H1 (cell line): ENCODE measurements around the gene CRY1. TPM values are rescaled to one million over a fixed set of nuclear protein-coding genes. Genes with fewer than 3 reads are reported as not detected.

Experiments
- CTCF ChIA-PET: fragments of 300-600 bp; sonication (Branson Sonifier 250); formaldehyde crosslinking; loops from one replicate; lab custom pipeline; 2021; ENCODE audit not compliant: partially characterized antibody; lab: Charles Lee
- POLR2A ChIA-PET: fragments of 300-600 bp; sonication (Branson Sonifier 250); formaldehyde crosslinking; loops from one replicate; lab custom pipeline; 2021; ENCODE audit warnings: inconsistent platforms; ENCODE audit not compliant: partially characterized antibody; lab: Charles Lee
- DNase-seq, 2 experiments: peaks; one replicate each; pipeline versions ENCODE4 v3.0.0 to v3.0.0-alpha.2; 2010 to 2022; ENCODE audit warnings: low spot score in 2 of 2, low read depth in 1 of 2, mixed read lengths in 1 of 2
- FAIRE-seq: peaks from 2 replicates; lab custom pipeline; 2011; peaks lifted over from hg19 to GRCh38; lab: Jason Lieb, UNC
- H2AFZ ChIP-seq: 2 replicates; pipeline ENCODE4 v1.8.1; 2012; ENCODE audit warnings: low read length, inconsistent platforms
- H2AK5ac ChIP-seq: 2 replicates; pipeline ENCODE4 v1.6.1; 2013; ENCODE audit warnings: low read depth, low read length
- H2BK120ac ChIP-seq: replicated peaks from 2 replicates; pipeline ENCODE3; 2013; ENCODE audit warnings: low read depth, low read length, inconsistent platforms
- H2BK12ac ChIP-seq: 2 replicates; pipeline ENCODE4 v1.6.1; 2013; ENCODE audit warnings: low read depth, low read length
- H2BK15ac ChIP-seq: 2 replicates; pipeline ENCODE4 v1.6.1; 2013; ENCODE audit warnings: low read length
- H2BK20ac ChIP-seq: 2 replicates; pipeline ENCODE4 v1.6.1; 2013; ENCODE audit warnings: low read length
- H2BK5ac ChIP-seq: 2 replicates; pipeline ENCODE4 v1.6.1; 2013; ENCODE audit warnings: low read depth, low read length
- H3K14ac ChIP-seq: 2 replicates; pipeline ENCODE4 v1.6.1; 2013; ENCODE audit warnings: inconsistent platforms; ENCODE audit not compliant: insufficient read length
- H3K18ac ChIP-seq: 2 replicates; pipeline ENCODE4 v1.6.1; 2013; ENCODE audit warnings: low read length; ENCODE audit errors: extremely low read depth
- H3K23ac ChIP-seq: 2 replicates; pipeline ENCODE4 v1.6.1; 2013; ENCODE audit warnings: inconsistent platforms; ENCODE audit not compliant: insufficient read length
- H3K23me2 ChIP-seq: 2 replicates; pipeline ENCODE4 v1.6.1; 2013; ENCODE audit warnings: low read depth, low read length
- H3K27ac ChIP-seq: 2 replicates; pipeline ENCODE4 v1.6.1; 2011; ENCODE audit warnings: low read depth, low read length, inconsistent platforms
- H3K27me3 ChIP-seq, 4 experiments: replicated peaks in 1 of 4; 1 replicate in 1 of 4; 2 replicates in 3 of 4; pipeline versions ENCODE4 v1.6.1 to v1.8.1; 2011 to 2013; ENCODE audit warnings: low read length in 3 of 4, mild to moderate bottlenecking in 3 of 4, inconsistent platforms in 2 of 4, mixed read lengths in 2 of 4, moderate library complexity in 1 of 4; ENCODE audit not compliant: control insufficient read depth in 3 of 4, insufficient read depth in 3 of 4; ENCODE audit errors: extremely low read depth in 1 of 4
- H3K36me3 ChIP-seq, 4 experiments: 2 replicates each; pipeline versions ENCODE4 v1.6.1 to v1.8.1; 2011 to 2013; ENCODE audit warnings: mild to moderate bottlenecking in 4 of 4, low read length in 3 of 4, moderate library complexity in 2 of 4, control low read depth in 1 of 4, inconsistent platforms in 1 of 4; ENCODE audit not compliant: insufficient read depth in 4 of 4, control insufficient read depth in 2 of 4
- H3K4ac ChIP-seq: replicated peaks from 2 replicates; pipeline ENCODE3; 2013; ENCODE audit warnings: low read length, low read depth, mixed read lengths, inconsistent platforms; ENCODE audit not compliant: insufficient read length
- H3K4me1 ChIP-seq, 4 experiments: replicated peaks in 1 of 4; 1 replicate in 1 of 4; 2 replicates in 3 of 4; pipeline versions ENCODE4 v1.6.1 to v1.8.1; 2011 to 2013; ENCODE audit warnings: low read length in 3 of 4, inconsistent platforms in 2 of 4, mixed read lengths in 1 of 4; ENCODE audit not compliant: insufficient read depth in 4 of 4, control insufficient read depth in 3 of 4
- H3K4me2 ChIP-seq, 2 experiments: 2 replicates each; pipeline versions ENCODE4 v1.6.1 to v1.8.1; 2011 to 2013; ENCODE audit warnings: low read depth in 2 of 2, low read length in 2 of 2, control low read depth in 1 of 2, inconsistent platforms in 1 of 2, mild to moderate bottlenecking in 1 of 2; ENCODE audit not compliant: insufficient read depth in 1 of 2
- H3K4me3 ChIP-seq, 4 experiments: fragments of 200-600, 300-600 bp in 1 of 4; sonication (generic), shearing (Covaris generic), sonication (Bioruptor Twin) in 1 of 4; 2 replicates each; pipeline versions ENCODE4 v1.5.1 to v1.8.1; 2011 to 2016; ENCODE audit warnings: low read length in 4 of 4, low read depth in 3 of 4, control low read depth in 2 of 4, inconsistent platforms in 2 of 4, mild to moderate bottlenecking in 2 of 4, mixed read lengths in 1 of 4, moderate library complexity in 1 of 4; ENCODE audit not compliant: insufficient read depth in 2 of 4; ENCODE audit errors: extremely low read depth in 1 of 4
- H3K56ac ChIP-seq: replicated peaks from 2 replicates; pipeline ENCODE3; 2013; ENCODE audit warnings: low read depth, mild to moderate bottlenecking, mixed read lengths, low read length, inconsistent platforms; ENCODE audit not compliant: insufficient read length
- H3K79me1 ChIP-seq: 2 replicates; pipeline ENCODE4 v1.6.1; 2013; ENCODE audit warnings: low read depth, low read length, control low read depth
- H3K79me2 ChIP-seq, 2 experiments: 2 replicates each; pipeline versions ENCODE4 v1.6.1 to v1.8.1; 2012 to 2013; ENCODE audit warnings: low read length in 2 of 2, mild to moderate bottlenecking in 2 of 2, inconsistent platforms in 1 of 2; ENCODE audit not compliant: insufficient read depth in 2 of 2, control insufficient read depth in 1 of 2
- H3K9ac ChIP-seq, 4 experiments: replicated peaks in 1 of 4; 1 replicate in 1 of 4; 2 replicates in 3 of 4; pipeline versions ENCODE4 v1.6.1 to v1.8.1; 2011 to 2013; ENCODE audit warnings: low read depth in 3 of 4, low read length in 3 of 4, control low read depth in 2 of 4, mild to moderate bottlenecking in 2 of 4, moderate library complexity in 2 of 4, inconsistent platforms in 1 of 4; ENCODE audit errors: extremely low read depth in 1 of 4
- H3K9me3 ChIP-seq, 2 experiments: 2 replicates each; pipeline versions ENCODE4 v1.6.1 to v1.8.1; 2012 to 2013; ENCODE audit warnings: mild to moderate bottlenecking in 2 of 2, moderate library complexity in 2 of 2, control low read depth in 1 of 2, inconsistent platforms in 1 of 2, low read depth in 1 of 2, low read length in 1 of 2, mixed read lengths in 1 of 2; ENCODE audit not compliant: insufficient read depth in 2 of 2
- H4K20me1 ChIP-seq, 2 experiments: replicated peaks in 1 of 2; 2 replicates each; pipeline versions ENCODE3 to v1.8.1; 2011 to 2013; ENCODE audit warnings: inconsistent platforms in 2 of 2, low read length in 2 of 2, mild to moderate bottlenecking in 1 of 2; ENCODE audit not compliant: insufficient read depth in 2 of 2, control insufficient read depth in 1 of 2
- H4K5ac ChIP-seq: 2 replicates; pipeline ENCODE4 v1.6.1; 2013; ENCODE audit warnings: low read length, low read depth, mixed read lengths, inconsistent platforms; ENCODE audit not compliant: insufficient read length
- H4K8ac ChIP-seq: 2 replicates; pipeline ENCODE4 v1.8.0; 2013; ENCODE audit warnings: mild to moderate bottlenecking, moderate library complexity, low read length, inconsistent platforms; ENCODE audit not compliant: insufficient read depth; ENCODE audit errors: extremely low read depth
- H4K91ac ChIP-seq: replicated peaks from 2 replicates; pipeline ENCODE3; 2013; ENCODE audit warnings: low read length, mixed read lengths, inconsistent platforms; ENCODE audit not compliant: insufficient read length
- GTF2F1 ChIP-seq: IDR thresholded peaks from 2 replicates; pipeline ENCODE4 v1.6.1; 2012; ENCODE audit warnings: low read depth, low read length, improper control_type of control experiment, borderline replicate concordance
- RAD21 ChIP-seq, 2 experiments: IDR thresholded peaks in 1 of 2; conservative IDR thresholded peaks in 1 of 2; 2 replicates each; pipeline ENCODE4 v1.6.1; 2011; ENCODE audit warnings: low read depth in 2 of 2, low read length in 2 of 2, improper control_type of control experiment in 1 of 2, inconsistent platforms in 1 of 2, mild to moderate bottlenecking in 1 of 2, moderate library complexity in 1 of 2
- WGBS, 2 experiments: shearing (Covaris generic) in 1 of 2; methylation state at CpG; one replicate each; pipeline versions ENCODE4 v1.1.6 to v1.1.7; 2013 to 2015; ENCODE audit warnings: low lambda C conversion rate in 2 of 2, mixed read lengths in 2 of 2, inconsistent platforms in 1 of 2, low coverage in 1 of 2, missing lambda C conversion rate in 1 of 2; ENCODE audit not compliant: insufficient replicate concordance in 2 of 2, insufficient coverage in 1 of 2, insufficient read length in 1 of 2; ENCODE audit errors: extremely low coverage in 1 of 2, missing lambda C conversion rate in 1 of 2; 5-methylcytosine and 5-hydroxymethylcytosine counted together
- polyA plus RNA-seq, 7 experiments: library from polyadenylated mRNA; depleted of rRNA in 3 of 7; stranded (reverse) in 5 of 7; unstranded in 2 of 7; fragments of >200 nt in 5 of 7; fragments of 200-250 nt in 2 of 7; gene quantifications; 1 replicate in 5 of 7; 2 replicates in 1 of 7; 4 replicates in 1 of 7; pipeline versions ENCODE4 v1.2.1 to v1.2.3, GENCODE V29; 2011 to 2013; ENCODE audit warnings: missing spikeins in 2 of 7, mixed read lengths in 2 of 7
- total RNA-seq: library from RNA; stranded (reverse); fragmentation: NEBNext Ultra II Directional; extraction: Animal tissue kit (Norgen Biotek cat#: 25700); gene quantifications from 2 replicates; pipeline ENCODE4 v1.2.1, GENCODE V29; 2021

CRY1 gene
- total and polyA plus RNA-seq, 2 of the 8 experiments (the other 6 are each of a cell fraction or from before 2014, with no cell fraction given), result 13.6 to 25.1 TPM

DNA sequence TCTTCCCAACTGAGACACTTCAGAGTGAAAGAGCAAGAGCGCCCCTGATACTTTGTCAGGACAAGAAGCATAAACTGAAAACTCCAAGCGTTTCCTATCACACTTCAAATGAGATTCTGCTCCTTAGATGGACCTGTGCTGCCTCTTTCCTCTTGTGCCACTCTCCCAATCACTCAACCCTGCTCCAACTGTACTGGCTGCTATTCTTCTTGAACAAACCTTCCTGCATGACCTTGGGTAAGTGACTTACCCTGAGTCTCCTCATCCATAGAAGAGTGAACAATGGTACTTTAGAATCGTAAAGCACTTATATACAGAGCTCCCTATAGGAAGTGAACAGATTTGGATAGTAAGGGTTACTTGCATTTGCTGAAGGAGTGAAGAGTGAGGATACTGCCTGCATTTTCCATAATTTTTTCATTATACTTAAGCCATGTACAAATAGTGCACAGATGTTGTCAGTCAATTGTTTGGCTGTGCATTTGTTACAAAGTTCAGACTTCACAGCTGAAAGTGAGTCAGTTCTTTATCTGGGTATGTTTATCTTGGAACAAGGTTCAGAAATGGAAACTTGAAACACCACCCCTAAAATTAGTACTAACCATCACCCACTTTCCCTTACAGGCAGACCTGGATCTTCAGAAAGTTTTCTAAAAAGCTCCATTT is 117.2 kb downstream of the CRY1 start:
- no peak overlapping the region for H3K4me3 ChIP-seq
- H3K27ac ChIP-seq, result no peak overlapping the region
- no peaks in the 10 kb centered on the region for H3K27me3 ChIP-seq
- DNase-seq (no peak), FAIRE-seq (no peak)
- H4K8ac ChIP-seq, result no peak overlapping the region
- no peak overlapping the region for H3K23ac ChIP-seq
- no peak overlapping the region for H2AFZ ChIP-seq
- H2BK12ac ChIP-seq, result no peak overlapping the region
- no peak overlapping the region for H3K9ac ChIP-seq
- no peak overlapping the region for H2BK20ac ChIP-seq
- H3K79me1 ChIP-seq, result no peaks in the 10 kb centered on the region
- H3K18ac ChIP-seq, result no peak overlapping the region
- no peak overlapping the region for H4K91ac ChIP-seq
- TF ChIP-seq RAD21 (IDR thresholded peaks at IDR 0.05 in 1 of 2, conservative IDR thresholded peaks at IDR 0.05 in 1 of 2; ENCODE audit: low read depth in 2 of 2, low read length in 2 of 2) (peak; percentile 14 to 16; a peak in 2 of 4 replicates), GTF2F1 (no peak)
- H4K5ac ChIP-seq, result no peak overlapping the region
- H3K36me3 ChIP-seq, result peaks cover 0 to 3% (median 0%) of the 10 kb centered on the region in 4 experiments; a peak in 2 of 8 replicates
- H2BK120ac ChIP-seq, result no peak overlapping the region
- H3K14ac ChIP-seq, result no peak overlapping the region
- no peak overlapping the region for H2AK5ac ChIP-seq
- H3K4ac ChIP-seq, result no peak overlapping the region
- H3K56ac ChIP-seq, result no peak overlapping the region
- H3K23me2 ChIP-seq, result no peaks in the 10 kb centered on the region
- H3K4me2 ChIP-seq, result no peak overlapping the region
- no peaks in the 10 kb centered on the region for H3K79me2 ChIP-seq
- no peaks in the 10 kb centered on the region for H3K9me3 ChIP-seq
- H2BK15ac ChIP-seq, result no peak overlapping the region
- H2BK5ac ChIP-seq, result no peak overlapping the region
- H4K20me1 ChIP-seq, result peaks cover 0 to 1% of the 10 kb centered on the region in 2 experiments
- POLR2A ChIA-PET, result interaction anchor here (2.2 to 3.2 kb wide), 2 partner anchors 11 to 20 kb away, joined by 5 to 11 read pairs; partner anchors contain the start of genes MTERF2 and TMEM263
- 86% methylated on average over 3 of the region's 3 CpGs; no CpG with 5 or more reads in 1 of the 2 experiments for WGBS, 2 experiments
- no peaks in the 10 kb centered on the region for H3K4me1 ChIP-seq
- CTCF ChIA-PET, result interaction anchor here (1.6 kb wide), 1 partner anchor 37 kb away, joined by 3 read pairs; no protein-coding TSS in a partner anchor
